Measurements from ENCODE around the gene SRCIN1. TPM values are rescaled to one million over a fixed set of nuclear protein-coding genes. Genes with fewer than 3 reads are reported as not detected.

The SRCIN1 gene
- total RNA-seq, 3 donors from 2014 or later, result 4.2 to 10.8 (median 8.8) TPM

- no peaks in the 10 kb centered on the region for H3K9me3 ChIP-seq
- DNase-seq (ENCODE audit: low spot score in 2 of 2), result no peak
- H3K4me1 ChIP-seq, result no peaks in the 10 kb centered on the region
- no peaks in the 10 kb centered on the region for H3K27me3 ChIP-seq
- no peaks in the 10 kb centered on the region for H3K36me3 ChIP-seq
- H3K27ac ChIP-seq, result no peak overlapping the region
- no peak overlapping the region for H3K4me3 ChIP-seq
- no peak for TF ChIP-seq POLR2A (IDR thresholded peaks at IDR 0.05)
- no peak for TF ChIP-seq POLR2AphosphoS5 (IDR thresholded peaks at IDR 0.05)
- TF ChIP-seq CTCF (IDR thresholded peaks at IDR 0.05), result no peak
- intact Hi-C loops (cut with DNase I; ENCODE audit: low total_unique reads), result no loop called here
Observed at GRCh38 chr17:38619451-38619795, 13.7 kb upstream of the SRCIN1 start.

- no peak overlapping the region for H3K4me3 ChIP-seq
- H3K27me3 ChIP-seq, result no peaks in the 10 kb centered on the region
- H3K27ac ChIP-seq, result no peak overlapping the region
- no peak for DNase-seq (ENCODE audit: low spot score in 2 of 2)
- intact Hi-C loops (cut with DNase I; ENCODE audit: low total_unique reads), result no loop called here
- no peaks in the 10 kb centered on the region for H3K36me3 ChIP-seq
- TF ChIP-seq POLR2A (IDR thresholded peaks at IDR 0.05), result no peak
- TF ChIP-seq CTCF (IDR thresholded peaks at IDR 0.05), result no peak
- TF ChIP-seq POLR2AphosphoS5 (IDR thresholded peaks at IDR 0.05), result no peak
- H3K9me3 ChIP-seq, result no peaks in the 10 kb centered on the region
- no peaks in the 10 kb centered on the region for H3K4me1 ChIP-seq
Observed at GRCh38 chr17:38617967-38618760, 12.4 kb upstream of the SRCIN1 start.

- Histone ChIP-seq H3K9me3 (peaks cover 0 to under 1% of the 10 kb centered on the region in 2 donors), H3K4me3 (no peak overlapping the region), H3K36me3 (no peaks in the 10 kb centered on the region), H3K27ac (no peak overlapping the region), H3K27me3 (no peaks in the 10 kb centered on the region), H3K4me1 (no peaks in the 10 kb centered on the region)
- intact Hi-C loops (cut with DNase I; ENCODE audit: low total_unique reads), result no loop called here
- no peak for DNase-seq (ENCODE audit: low spot score in 2 of 2)
- TF ChIP-seq POLR2A (IDR thresholded peaks at IDR 0.05), result no peak
- TF ChIP-seq CTCF (IDR thresholded peaks at IDR 0.05), result no peak
- no peak for TF ChIP-seq POLR2AphosphoS5 (IDR thresholded peaks at IDR 0.05)
Observed at GRCh38 chr17:38617074-38617860, 11.5 kb upstream of the SRCIN1 start.

- TF ChIP-seq POLR2A (IDR thresholded peaks at IDR 0.05), result no peak
- TF ChIP-seq CTCF (IDR thresholded peaks at IDR 0.05), result no peak
- TF ChIP-seq POLR2AphosphoS5 (IDR thresholded peaks at IDR 0.05), result no peak
- no peaks in the 10 kb centered on the region for H3K27me3 ChIP-seq
- peaks cover 0 to 7% of the 10 kb centered on the region in 2 donors for H3K9me3 ChIP-seq
- H3K36me3 ChIP-seq, result no peaks in the 10 kb centered on the region
- intact Hi-C loops (cut with DNase I; ENCODE audit: low total_unique reads), result no loop called here
- no peak overlapping the region for H3K4me3 ChIP-seq
- no peak for DNase-seq (ENCODE audit: low spot score in 2 of 2)
- no peak overlapping the region for H3K27ac ChIP-seq
- H3K4me1 ChIP-seq, result no peaks in the 10 kb centered on the region
Observed at GRCh38 chr17:38616361-38616760, 10.6 kb upstream of the SRCIN1 start.

Data from breast epithelium (tissue), 4 donors.